Loucy (cell line): ENCODE results near the gene TMEM181.

Experiments
- H2AFZ ChIP-seq: fragments of 200-600 bp; sonication (generic); 2 replicates; pipeline ENCODE4 v1.6.0; 2016; ENCODE audit warnings: antibody characterized with exemption, mild to moderate bottlenecking, low read length, moderate library complexity
- H3F3A ChIP-seq: fragments of 200-600 bp; 2 replicates; pipeline ENCODE4 v1.6.0; 2016; ENCODE audit warnings: antibody characterized with exemption, low read depth, mild to moderate bottlenecking
- H3K27me3 ChIP-seq: fragments of 200-600 bp; sonication (generic); 2 replicates; pipeline ENCODE4 v1.6.1; 2014; ENCODE audit warnings: low read length, mild to moderate bottlenecking; ENCODE audit not compliant: insufficient read depth, poor library complexity, severe bottlenecking
- H3K36me3 ChIP-seq: fragments of 200-600 bp; sonication (generic); 2 replicates; pipeline ENCODE4 v1.6.1; 2016; ENCODE audit warnings: low read length; ENCODE audit not compliant: insufficient read depth
- H3K4me1 ChIP-seq: fragments of 200-600 bp; sonication (generic); 2 replicates; pipeline ENCODE4 v1.5.1; 2014; ENCODE audit warnings: low read length, mild to moderate bottlenecking; ENCODE audit not compliant: insufficient read depth, poor library complexity, severe bottlenecking
- H3K4me2 ChIP-seq: fragments of 200-600 bp; sonication (generic); 2 replicates; pipeline ENCODE4 v1.6.0; 2014; ENCODE audit warnings: antibody characterized with exemption, low read length, low read depth, mild to moderate bottlenecking; ENCODE audit not compliant: poor library complexity, severe bottlenecking
- H3K4me3 ChIP-seq: fragments of 200-600 bp; sonication (generic); 2 replicates; pipeline ENCODE4 v1.5.1; 2014; ENCODE audit warnings: low read length, mild to moderate bottlenecking, mixed read lengths; ENCODE audit not compliant: poor library complexity, severe bottlenecking
- H3K79me2 ChIP-seq: fragments of 200-600 bp; sonication (generic); 2 replicates; pipeline ENCODE4 v1.6.1; 2014; ENCODE audit warnings: low read length; ENCODE audit not compliant: insufficient read depth
- H3K9ac ChIP-seq: fragments of 200-600 bp; sonication (generic); 2 replicates; pipeline ENCODE4 v1.6.0; 2014; ENCODE audit warnings: mild to moderate bottlenecking, low read depth, low read length, moderate library complexity; ENCODE audit not compliant: poor library complexity, severe bottlenecking
- H3K9me2 ChIP-seq: fragments of 200-600 bp; sonication (generic); replicated peaks from 2 replicates; pipeline ENCODE4 v1.6.1; 2016; ENCODE audit warnings: low read depth, low read length, mixed read lengths
- H3K9me3 ChIP-seq: fragments of 200-600 bp; sonication (generic); 2 replicates; pipeline ENCODE4 v1.6.1; 2014; ENCODE audit warnings: mild to moderate bottlenecking, antibody characterized with exemption, low read length, low read depth; ENCODE audit not compliant: insufficient read depth
- H4K20me1 ChIP-seq: fragments of 200-600 bp; sonication (generic); 2 replicates; pipeline ENCODE4 v1.6.0; 2014; ENCODE audit warnings: antibody characterized with exemption, low read length, mild to moderate bottlenecking; ENCODE audit not compliant: insufficient read depth, poor library complexity, severe bottlenecking
- EZH2phosphoT487 ChIP-seq: fragments of 200-600 bp; IDR thresholded peaks from 2 replicates; pipeline ENCODE4 v1.6.1; 2018; ENCODE audit warnings: antibody characterized with exemption, mild to moderate bottlenecking, moderate library complexity, borderline replicate concordance
- TF ChIP-seq, protein P1 (sequence below): fragments of 200-600 bp; sonication (generic); conservative IDR thresholded peaks from 2 replicates; pipeline ENCODE4 v1.5.1; 2014; ENCODE audit warnings: mild to moderate bottlenecking, antibody characterized with exemption, low read length

TMEM181 gene

DNA sequence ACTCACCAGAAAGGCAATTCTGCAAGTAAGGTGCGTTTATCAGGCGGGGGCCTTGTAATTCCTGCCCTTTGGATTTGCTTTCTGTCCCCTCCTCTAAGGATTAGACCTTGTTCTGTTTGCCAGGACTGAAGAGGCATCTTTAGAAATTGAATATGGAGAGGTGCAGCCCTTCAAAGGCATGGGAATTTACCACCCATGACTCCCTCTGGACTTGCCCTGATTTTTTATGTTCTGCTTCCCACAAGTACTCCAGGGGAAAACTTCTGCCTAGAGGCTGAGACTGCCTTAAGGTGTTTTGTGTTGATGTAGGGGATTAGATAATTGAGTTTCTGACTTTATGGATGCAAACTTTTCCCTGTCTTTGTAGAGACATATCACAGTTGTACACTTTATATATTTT, 120.1 kb downstream of the TMEM181 start:
- TF ChIP-seq EZH2phosphoT487 = no peak
- TF ChIP-seq, protein P1, sequence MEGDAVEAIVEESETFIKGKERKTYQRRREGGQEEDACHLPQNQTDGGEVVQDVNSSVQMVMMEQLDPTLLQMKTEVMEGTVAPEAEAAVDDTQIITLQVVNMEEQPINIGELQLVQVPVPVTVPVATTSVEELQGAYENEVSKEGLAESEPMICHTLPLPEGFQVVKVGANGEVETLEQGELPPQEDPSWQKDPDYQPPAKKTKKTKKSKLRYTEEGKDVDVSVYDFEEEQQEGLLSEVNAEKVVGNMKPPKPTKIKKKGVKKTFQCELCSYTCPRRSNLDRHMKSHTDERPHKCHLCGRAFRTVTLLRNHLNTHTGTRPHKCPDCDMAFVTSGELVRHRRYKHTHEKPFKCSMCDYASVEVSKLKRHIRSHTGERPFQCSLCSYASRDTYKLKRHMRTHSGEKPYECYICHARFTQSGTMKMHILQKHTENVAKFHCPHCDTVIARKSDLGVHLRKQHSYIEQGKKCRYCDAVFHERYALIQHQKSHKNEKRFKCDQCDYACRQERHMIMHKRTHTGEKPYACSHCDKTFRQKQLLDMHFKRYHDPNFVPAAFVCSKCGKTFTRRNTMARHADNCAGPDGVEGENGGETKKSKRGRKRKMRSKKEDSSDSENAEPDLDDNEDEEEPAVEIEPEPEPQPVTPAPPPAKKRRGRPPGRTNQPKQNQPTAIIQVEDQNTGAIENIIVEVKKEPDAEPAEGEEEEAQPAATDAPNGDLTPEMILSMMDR = no peak
- Histone ChIP-seq H4K20me1 (no peaks in the 10 kb centered on the region), H3K9me2 (no peaks in the 10 kb centered on the region), H3K9ac (no peak overlapping the region), H3K27me3 (peaks cover 3% of the 10 kb centered on the region), H3F3A (no peaks in the 10 kb centered on the region), H3K9me3 (no peaks in the 10 kb centered on the region), H3K36me3 (no peaks in the 10 kb centered on the region), H3K4me2 (no peak overlapping the region), H2AFZ (no peak overlapping the region), H3K4me3 (no peak overlapping the region), H3K4me1 (no peaks in the 10 kb centered on the region), H3K79me2 (no peaks in the 10 kb centered on the region)

DNA sequence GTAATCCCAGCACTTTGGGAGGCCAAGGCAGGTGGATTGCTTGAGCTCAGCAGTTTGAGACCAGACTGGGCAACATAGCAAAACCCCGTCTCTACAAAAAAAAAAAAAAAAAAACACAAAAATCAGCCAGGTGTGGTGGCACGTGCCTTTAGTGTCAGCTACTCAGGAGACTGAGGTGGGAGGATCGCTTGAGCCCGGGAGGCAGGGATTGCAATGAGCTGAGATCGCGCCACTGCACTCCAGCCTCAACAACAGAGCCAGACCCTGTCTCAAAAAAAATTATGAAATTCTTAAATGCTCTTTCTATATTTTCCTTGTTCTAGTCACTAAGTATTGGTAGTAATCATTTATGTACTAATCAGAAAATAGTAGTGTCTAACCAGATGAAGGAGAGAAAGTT, 120.6 kb downstream of the TMEM181 start:
- H3K36me3 ChIP-seq = no peaks in the 10 kb centered on the region
- peaks cover 3% of the 10 kb centered on the region for H3K27me3 ChIP-seq
- H3K4me1 ChIP-seq = no peaks in the 10 kb centered on the region
- H3K4me2 ChIP-seq = no peak overlapping the region
- no peak overlapping the region for H3K4me3 ChIP-seq
- H2AFZ ChIP-seq = no peak overlapping the region
- no peaks in the 10 kb centered on the region for H3K9me3 ChIP-seq
- no peaks in the 10 kb centered on the region for H3F3A ChIP-seq
- no peak overlapping the region for H3K9ac ChIP-seq
- TF ChIP-seq, protein P1 = no peak
- TF ChIP-seq EZH2phosphoT487 = no peak
- H3K79me2 ChIP-seq = no peaks in the 10 kb centered on the region
- H4K20me1 ChIP-seq = no peaks in the 10 kb centered on the region
- no peaks in the 10 kb centered on the region for H3K9me2 ChIP-seq

DNA sequence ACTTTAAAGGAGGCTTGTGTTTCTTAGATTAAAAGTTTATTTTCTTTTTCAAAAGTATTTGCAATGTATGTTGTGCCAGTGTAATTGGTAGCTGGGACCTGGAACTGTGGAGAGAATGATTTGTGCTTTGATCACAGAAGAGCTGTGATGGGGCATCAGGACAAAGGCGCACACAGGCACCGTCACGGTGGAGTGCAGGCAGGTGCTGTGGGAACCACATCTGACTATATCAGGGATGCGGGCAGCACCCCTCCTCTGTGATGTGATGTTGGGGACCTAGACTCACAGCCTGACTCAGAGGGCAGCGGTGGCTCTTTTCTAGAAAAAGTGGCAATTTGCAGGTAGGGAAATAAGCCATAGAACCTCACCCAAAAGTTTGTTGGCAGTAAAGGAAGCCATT, 124.4 kb downstream of the TMEM181 start:
- H3K79me2 ChIP-seq = no peaks in the 10 kb centered on the region
- no peaks in the 10 kb centered on the region for H3K36me3 ChIP-seq
- no peak for TF ChIP-seq EZH2phosphoT487
- TF ChIP-seq, protein P1 = no peak
- H3K4me3 ChIP-seq = no peak overlapping the region
- no peaks in the 10 kb centered on the region for H3K9me2 ChIP-seq
- H3K9ac ChIP-seq = no peak overlapping the region
- H3K9me3 ChIP-seq = no peaks in the 10 kb centered on the region
- H3K27me3 ChIP-seq = peaks cover 3% of the 10 kb centered on the region
- H4K20me1 ChIP-seq = no peaks in the 10 kb centered on the region
- H3F3A ChIP-seq = no peaks in the 10 kb centered on the region
- no peak overlapping the region for H3K4me2 ChIP-seq
- peaks cover 20% of the 10 kb centered on the region for H3K4me1 ChIP-seq
- no peak overlapping the region for H2AFZ ChIP-seq
